NCI-H460 (cell line): Measurements from ENCODE around the gene GID8. TPM values are rescaled to one million over a fixed set of nuclear protein-coding genes. Genes with fewer than 3 reads are reported as not detected.

Experiments
- DNase-seq: peaks from one replicate; pipeline ENCODE4 v3.0.0-alpha.2; 2016; ENCODE audit warnings: low read depth; ENCODE audit errors: extremely low read depth
- total RNA-seq: library from RNA; depleted of rRNA; stranded (reverse); fragments of >200 nt; shearing (Covaris generic); gene quantifications from 2 replicates; pipeline ENCODE4 v1.2.3, GENCODE V29; 2014

The GID8 gene
- total RNA-seq, 1 experiment from 2014 or later = 22.6 TPM

- DNase-seq = no peak
These were observed 29.8 kb downstream of the GID8 start for GRCh38 chr20:62967628-62968351.

GRCh38 chr20:62968378-62969178 lies 30.6 kb downstream of the GID8 start:
- DNase-seq = no peak

- no peak for DNase-seq
These were observed 31.3 kb downstream of the GID8 start for GRCh38 chr20:62969179-62969760.

GRCh38 chr20:62969939-62970306 lies 32.0 kb downstream of the GID8 start:
- no peak for DNase-seq

GRCh38 chr20:62970307-62971210 lies 32.6 kb downstream of the GID8 start:
- no peak for DNase-seq

- DNase-seq = no peak
These were observed 33.4 kb downstream of the GID8 start for GRCh38 chr20:62971211-62971949.

- DNase-seq = peak; percentile 79
These were observed 34.2 kb downstream of the GID8 start for GRCh38 chr20:62971950-62972844.

GRCh38 chr20:62972845-62973745 lies 35.1 kb downstream of the GID8 start:
- no peak for DNase-seq

- DNase-seq = no peak
These were observed 37.4 kb downstream of the GID8 start for GRCh38 chr20:62975251-62975760.

GRCh38 chr20:62975812-62976508 lies 38.0 kb downstream of the GID8 start:
- no peak for DNase-seq

GRCh38 chr20:62976886-62977285 lies 38.9 kb downstream of the GID8 start:
- DNase-seq = no peak

- DNase-seq = peak; percentile 38
These were observed 39.9 kb downstream of the GID8 start for GRCh38 chr20:62977613-62978560.

- DNase-seq = no peak
These were observed 40.6 kb downstream of the GID8 start for GRCh38 chr20:62978561-62978943.

- DNase-seq = no peak
These were observed 41.4 kb downstream of the GID8 start for GRCh38 chr20:62979310-62979709.

- no peak for DNase-seq
These were observed 42.0 kb downstream of the GID8 start for GRCh38 chr20:62979876-62980373.
